ENCODE results near the gene TMEM204. TPM values are rescaled to one million over a fixed set of nuclear protein-coding genes. Genes with fewer than 3 reads are reported as not detected.
A peak's percentile ranks its signal among the peaks of the same experiment; 100 is the strongest.

The TMEM204 gene
- 1 to 10 TPM; 2.4 to 9.6 (median 4.6) TPM for total RNA-seq
- 1 to 10 TPM; 8.8 to 9.8 TPM for polyA plus RNA-seq

DNA sequence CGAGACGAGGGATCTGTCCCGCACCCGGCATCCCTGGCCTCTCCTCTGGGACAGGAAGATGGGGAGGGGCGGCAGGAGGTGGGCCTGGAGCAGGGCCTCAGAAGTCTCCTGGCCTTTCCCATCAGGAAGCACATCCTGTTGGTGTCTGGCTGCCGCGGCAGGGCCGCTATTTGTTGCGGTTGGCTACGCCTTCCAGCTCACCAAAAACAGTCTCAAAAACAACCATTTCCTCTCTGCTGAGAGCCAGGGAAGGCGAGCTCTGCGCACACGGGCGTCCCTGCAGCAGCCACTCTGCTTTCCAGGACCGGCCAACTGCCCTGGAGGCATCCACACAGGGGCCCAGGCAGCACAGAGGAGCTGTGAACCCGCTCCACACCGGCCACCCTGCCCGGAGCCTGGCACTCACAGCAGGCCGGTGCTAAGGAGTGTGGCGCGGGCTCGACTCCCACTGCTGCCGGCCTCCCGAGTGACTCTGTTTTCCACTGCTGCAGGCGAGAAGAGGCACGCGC lies at the start of gene TMEM204:
TSS of gene TMEM204 (plus strand) at position 224 of the 509 bp plus-strand sequence. CDS start 610 bp downstream, outside the sequence.
- H3K9me3 ChIP-seq, result no peaks in the 10 kb centered on the region
- ATAC-seq (peak in 3 of 4 donors; percentile 9 to 35 (median 34)), FAIRE-seq (no peak), DNase-seq (peak in 1 of 6 donors; percentile 54)
- no peaks in the 10 kb centered on the region for H3K4me1 ChIP-seq
- intact Hi-C loops (cut with DNase I), result no loop called here
- 82 to 87% methylated on average over 26 to 27 of the region's 27 CpGs for WGBS, 2 donors
- peak within 1 kb of the TSS; percentile 16 to 59 (median 34) for H3K27ac ChIP-seq
- peak within 1 kb of the TSS; percentile 7 to 41 (median 22) for H3K4me3 ChIP-seq
- TF ChIP-seq, protein P1, sequence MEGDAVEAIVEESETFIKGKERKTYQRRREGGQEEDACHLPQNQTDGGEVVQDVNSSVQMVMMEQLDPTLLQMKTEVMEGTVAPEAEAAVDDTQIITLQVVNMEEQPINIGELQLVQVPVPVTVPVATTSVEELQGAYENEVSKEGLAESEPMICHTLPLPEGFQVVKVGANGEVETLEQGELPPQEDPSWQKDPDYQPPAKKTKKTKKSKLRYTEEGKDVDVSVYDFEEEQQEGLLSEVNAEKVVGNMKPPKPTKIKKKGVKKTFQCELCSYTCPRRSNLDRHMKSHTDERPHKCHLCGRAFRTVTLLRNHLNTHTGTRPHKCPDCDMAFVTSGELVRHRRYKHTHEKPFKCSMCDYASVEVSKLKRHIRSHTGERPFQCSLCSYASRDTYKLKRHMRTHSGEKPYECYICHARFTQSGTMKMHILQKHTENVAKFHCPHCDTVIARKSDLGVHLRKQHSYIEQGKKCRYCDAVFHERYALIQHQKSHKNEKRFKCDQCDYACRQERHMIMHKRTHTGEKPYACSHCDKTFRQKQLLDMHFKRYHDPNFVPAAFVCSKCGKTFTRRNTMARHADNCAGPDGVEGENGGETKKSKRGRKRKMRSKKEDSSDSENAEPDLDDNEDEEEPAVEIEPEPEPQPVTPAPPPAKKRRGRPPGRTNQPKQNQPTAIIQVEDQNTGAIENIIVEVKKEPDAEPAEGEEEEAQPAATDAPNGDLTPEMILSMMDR (IDR thresholded peaks at IDR 0.05), result no peak
- no peaks in the 10 kb centered on the region for H3K27me3 ChIP-seq
- no peaks in the 10 kb centered on the region for H3K36me3 ChIP-seq

DNA sequence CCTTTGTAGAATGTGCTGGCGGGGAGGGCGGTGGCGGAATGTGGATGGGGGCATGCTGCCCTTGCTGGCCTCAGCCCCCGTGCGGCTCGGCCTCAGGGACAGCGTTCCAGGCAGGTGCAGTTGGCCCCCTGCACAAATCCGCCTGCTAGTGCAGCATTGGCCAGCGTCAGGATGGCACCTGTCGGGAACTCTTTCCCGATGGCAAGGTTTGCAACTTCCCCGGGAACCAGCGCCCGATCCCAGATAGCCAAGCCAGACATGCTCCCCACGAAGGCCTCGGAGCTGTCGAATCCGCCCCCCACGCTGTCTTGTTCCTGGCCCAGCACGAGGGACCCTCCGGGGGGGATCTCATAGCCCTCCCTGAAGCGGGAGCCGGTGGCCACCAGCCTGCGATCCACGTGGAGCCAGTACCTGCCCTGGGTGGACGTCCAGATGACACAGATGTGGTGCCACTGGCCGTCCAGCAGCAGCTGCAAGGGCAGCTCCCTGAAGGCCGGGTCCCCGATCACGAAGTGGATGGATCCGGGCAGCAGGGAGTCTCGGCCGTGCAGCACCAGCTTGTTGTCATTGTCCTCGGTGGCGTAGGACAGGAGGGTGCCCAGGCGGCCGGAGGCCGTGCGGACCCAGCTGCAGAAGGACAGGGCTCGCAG lies 47.5 kb upstream of the TMEM204 start:
- Histone ChIP-seq H3K36me3 (no peaks in the 10 kb centered on the region), H3K9me3 (no peaks in the 10 kb centered on the region), H3K4me1 (no peaks in the 10 kb centered on the region), H3K27ac (no peak overlapping the region), H3K4me3 (no peak overlapping the region), H3K27me3 (no peaks in the 10 kb centered on the region)
- TF ChIP-seq, protein P1 (IDR thresholded peaks at IDR 0.05), result no peak
- ATAC-seq (no peak), DNase-seq (peak in 2 of 6 donors; percentile 44 to 51), FAIRE-seq (no peak)
- intact Hi-C loops (cut with DNase I), result no loop called here
- WGBS, 2 donors, result 77 to 86% methylated on average over 38 to 40 of the region's 40 CpGs

DNA sequence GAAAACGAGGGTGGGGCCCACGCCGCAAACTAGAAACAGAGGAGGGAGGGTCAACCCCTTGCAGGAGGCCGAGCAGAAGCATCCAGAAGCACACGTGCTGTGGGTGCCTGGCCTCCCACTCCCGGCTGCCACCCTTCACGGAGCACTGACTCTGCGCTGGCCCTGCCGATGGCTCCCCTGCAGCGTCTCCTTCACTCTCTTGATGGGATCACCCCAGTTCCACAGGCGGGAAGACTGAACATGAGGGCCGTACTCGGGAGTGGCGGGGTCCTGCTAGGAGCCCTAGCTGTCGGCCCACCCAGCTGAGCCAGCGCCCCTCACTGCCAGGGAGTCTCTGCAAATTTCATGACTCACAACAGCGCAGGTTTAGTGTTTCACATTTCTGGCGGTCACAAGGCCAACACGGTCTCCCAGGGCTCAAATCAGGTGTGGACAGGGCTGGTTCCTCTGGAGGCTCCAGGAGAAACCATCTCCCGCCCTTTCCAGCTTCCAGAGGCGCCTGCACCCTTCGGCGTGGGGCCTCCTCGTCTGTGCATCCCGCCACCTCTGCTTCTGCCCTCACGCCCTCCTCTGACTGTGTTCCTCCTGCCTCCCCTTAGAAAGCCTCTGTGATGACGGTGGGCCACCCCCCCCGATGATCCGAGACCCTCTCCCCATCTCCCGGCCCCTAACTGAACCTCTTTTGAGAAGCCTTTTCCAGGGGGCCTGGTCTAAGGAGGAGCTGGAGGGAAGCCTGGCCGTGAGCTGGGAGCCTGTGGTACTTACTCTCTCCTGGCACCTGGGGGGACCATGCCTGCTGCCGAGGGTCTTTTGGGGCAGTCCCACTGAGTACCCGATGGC lies 46.7 kb upstream of the TMEM204 start:
- WGBS, 2 donors, result 56 to 67% methylated on average over 32 to 33 of the region's 33 CpGs
- intact Hi-C loops (cut with DNase I), result no loop called here
- no peaks in the 10 kb centered on the region for H3K9me3 ChIP-seq
- no peaks in the 10 kb centered on the region for H3K36me3 ChIP-seq
- no peaks in the 10 kb centered on the region for H3K4me1 ChIP-seq
- ATAC-seq, result no peak
- no peaks in the 10 kb centered on the region for H3K27me3 ChIP-seq
- DNase-seq, result peak in 2 of 6 donors; percentile 36 to 43
- TF ChIP-seq, protein P1 (IDR thresholded peaks at IDR 0.05), result no peak
- FAIRE-seq, result no peak
- no peak overlapping the region for H3K4me3 ChIP-seq
- H3K27ac ChIP-seq, result no peak overlapping the region

DNA sequence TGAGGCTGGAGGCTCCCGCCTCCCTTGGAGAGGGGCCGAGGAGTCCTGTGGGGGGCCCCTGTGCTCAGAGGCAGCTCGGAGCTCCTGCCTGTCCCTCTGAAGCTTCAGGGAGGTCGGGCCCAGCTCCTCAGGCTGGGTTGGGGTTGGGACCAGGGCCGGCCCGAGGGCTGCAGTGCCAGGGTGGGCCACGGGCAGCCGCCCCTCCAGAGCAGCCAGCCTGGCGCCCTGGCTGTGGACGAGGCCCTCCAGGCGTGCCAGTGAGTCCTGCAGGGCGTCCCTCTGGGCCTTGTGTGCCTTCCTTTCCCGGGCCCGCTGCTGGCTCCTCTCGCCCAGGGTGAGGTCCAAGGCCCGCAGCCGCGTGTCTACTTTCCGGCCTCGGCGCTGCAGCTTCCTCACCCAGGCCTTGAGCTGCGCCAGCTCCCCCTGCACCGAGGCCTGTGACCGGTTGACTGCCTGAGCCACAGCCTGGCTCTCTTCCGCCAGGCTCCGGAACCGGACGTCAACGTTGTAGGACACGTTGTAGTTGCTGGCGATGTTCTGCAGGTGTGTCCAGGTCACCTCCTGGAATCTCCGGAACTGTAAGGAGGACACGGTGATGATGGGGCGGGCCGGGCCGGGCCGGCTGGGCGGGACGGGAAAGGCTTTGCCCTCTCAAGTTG lies 45.9 kb upstream of the TMEM204 start:
- ATAC-seq (no peak), DNase-seq (peak in 2 of 6 donors; percentile 50 to 61)
- TF ChIP-seq, protein P1 (IDR thresholded peaks at IDR 0.05), result no peak

More for the DNA sequence above, 45.9 kb upstream of the TMEM204 start:
- WGBS, 2 donors, result 68 to 81% methylated on average over 31 to 39 of the region's 39 CpGs
- intact Hi-C loops (cut with DNase I), result no loop called here
- no peaks in the 10 kb centered on the region for H3K27me3 ChIP-seq
- peaks cover 2 to 3% (median 2%) of the 10 kb centered on the region in 3 donors for H3K4me1 ChIP-seq
- no peaks in the 10 kb centered on the region for H3K36me3 ChIP-seq
- FAIRE-seq, result no peak
- H3K4me3 ChIP-seq, result no peak overlapping the region
- H3K9me3 ChIP-seq, result no peaks in the 10 kb centered on the region
- no peak overlapping the region for H3K27ac ChIP-seq

All from pancreas (tissue), 10 donors.